HepG2 (cell line): ENCODE data around the gene TUBG2. TPM values are rescaled to one million over a fixed set of nuclear protein-coding genes. Genes with fewer than 3 reads are reported as not detected.
A peak's percentile ranks its signal among the peaks of the same experiment; 100 is the strongest.

Experiments used
- GABPB1 ChIP-seq: IDR thresholded peaks from 2 replicates; pipeline ENCODE4 v1.6.1; 2016; ENCODE audit warnings: mild to moderate bottlenecking, missing genetic modification reagents, moderate library complexity, missing compliant biosample characterization
- MBNL3 ChIP-seq: fragments of 250-450 bp; sonication (Bioruptor Pico); conservative IDR thresholded peaks from 2 replicates; pipeline ENCODE4 v1.8.0; 2022; ENCODE audit warnings: mild to moderate bottlenecking, inconsistent platforms
- MXD4 ChIP-seq: IDR thresholded peaks from 2 replicates; pipeline ENCODE4 v1.6.1; 2016; ENCODE audit warnings: mild to moderate bottlenecking, missing biosample characterization, missing genetic modification reagents
- RBM39 ChIP-seq: fragments of 200-400 bp; formaldehyde crosslinking; IDR thresholded peaks from one replicate; pipeline ENCODE4 v1.6.1; 2018; ENCODE audit warnings: antibody characterized with exemption, mild to moderate bottlenecking, low read depth, low read length; ENCODE audit not compliant: poor library complexity, severe bottlenecking
- TCF7 ChIP-seq: sonication (generic); IDR thresholded peaks from 2 replicates; pipeline ENCODE4 v1.6.1; 2016; ENCODE audit warnings: antibody characterized with exemption, low read depth
- TOPORS ChIP-seq: sonication (generic); formaldehyde crosslinking; IDR thresholded peaks from 2 replicates; pipeline ENCODE4 v1.8.0; 2023; ENCODE audit warnings: mild to moderate bottlenecking, missing genetic modification reagents
- ZMYM2 ChIP-seq: sonication (generic); formaldehyde crosslinking; IDR thresholded peaks from 2 replicates; pipeline ENCODE4 v1.8.0; 2022; ENCODE audit warnings: mild to moderate bottlenecking, missing genetic modification reagents
- ZNF253 ChIP-seq: sonication (generic); formaldehyde crosslinking; IDR thresholded peaks from 2 replicates; pipeline ENCODE4 v1.8.0; 2022; ENCODE audit warnings: mild to moderate bottlenecking, missing genetic modification reagents, borderline replicate concordance
- ZNF326 ChIP-seq: sonication (generic); formaldehyde crosslinking; IDR thresholded peaks from 2 replicates; pipeline ENCODE4 v1.4.0; 2020; ENCODE audit warnings: missing genetic modification reagents, borderline replicate concordance
- ZNF343 ChIP-seq: sonication (generic); formaldehyde crosslinking; IDR thresholded peaks from 2 replicates; pipeline ENCODE4 v1.4.0; 2020; ENCODE audit warnings: mild to moderate bottlenecking, missing genetic modification reagents
- ZNF543 ChIP-seq: sonication (generic); formaldehyde crosslinking; IDR thresholded peaks from 2 replicates; pipeline ENCODE4 v1.4.0; 2020; ENCODE audit warnings: mild to moderate bottlenecking, missing genetic modification reagents
- ZNF614 ChIP-seq: IDR thresholded peaks from 2 replicates; pipeline ENCODE4 v1.6.1; 2018; ENCODE audit warnings: missing biosample characterization, missing genetic modification reagents, inconsistent platforms, borderline replicate concordance
- ZNF768 ChIP-seq: sonication (generic); formaldehyde crosslinking; IDR thresholded peaks from 2 replicates; pipeline ENCODE4 v1.4.0; 2020; ENCODE audit warnings: missing genetic modification reagents
- polyA plus RNA-seq, 8 experiments: library from polyadenylated mRNA; depleted of rRNA in 3 of 8; stranded (reverse) in 7 of 8; unstranded in 1 of 8; fragments of >200 nt; fragmentation: Illumina TruSeq in 4 of 8; extraction: Trizol in 4 of 8; gene quantifications; 2 replicates each; pipeline versions ENCODE4 v1.2.1 to v1.2.3, GENCODE V29; 2011 to 2016; ENCODE audit warnings: low read depth in 4 of 8, missing spikeins in 1 of 8, mixed read lengths in 1 of 8; ENCODE audit not compliant: insufficient read depth in 1 of 8
- total RNA-seq, 5 experiments: library from RNA; depleted of rRNA; stranded (reverse); fragments of >200 nt; fragmentation: Illumina TruSeq; extraction: Trizol; gene quantifications; 2 replicates each; pipeline ENCODE4 v1.2.3, GENCODE V29; 2016; ENCODE audit warnings: low read depth in 1 of 5
- TF ChIP-seq, protein P1 (sequence below), 2 experiments: sonication (generic) in 1 of 2; formaldehyde crosslinking in 1 of 2; IDR thresholded peaks; 2 replicates each; pipeline versions ENCODE4 v1.6.1 to v1.9.0; 2014 to 2022; ENCODE audit warnings: antibody characterized with exemption in 1 of 2, borderline replicate concordance in 1 of 2, inconsistent platforms in 1 of 2, low read depth in 1 of 2, missing genetic modification reagents in 1 of 2
- TF ChIP-seq, protein P2 (sequence below): sonication (generic); formaldehyde crosslinking; IDR thresholded peaks from 2 replicates; pipeline ENCODE4 v1.8.1; 2023; ENCODE audit warnings: mild to moderate bottlenecking, moderate library complexity, missing genetic modification reagents

TUBG2 gene
- total and polyA plus RNA-seq, 2 of the 13 experiments (the other 11 are each of a cell fraction or from before 2014, with no cell fraction given) = 16.0 to 42.3 TPM

DNA sequence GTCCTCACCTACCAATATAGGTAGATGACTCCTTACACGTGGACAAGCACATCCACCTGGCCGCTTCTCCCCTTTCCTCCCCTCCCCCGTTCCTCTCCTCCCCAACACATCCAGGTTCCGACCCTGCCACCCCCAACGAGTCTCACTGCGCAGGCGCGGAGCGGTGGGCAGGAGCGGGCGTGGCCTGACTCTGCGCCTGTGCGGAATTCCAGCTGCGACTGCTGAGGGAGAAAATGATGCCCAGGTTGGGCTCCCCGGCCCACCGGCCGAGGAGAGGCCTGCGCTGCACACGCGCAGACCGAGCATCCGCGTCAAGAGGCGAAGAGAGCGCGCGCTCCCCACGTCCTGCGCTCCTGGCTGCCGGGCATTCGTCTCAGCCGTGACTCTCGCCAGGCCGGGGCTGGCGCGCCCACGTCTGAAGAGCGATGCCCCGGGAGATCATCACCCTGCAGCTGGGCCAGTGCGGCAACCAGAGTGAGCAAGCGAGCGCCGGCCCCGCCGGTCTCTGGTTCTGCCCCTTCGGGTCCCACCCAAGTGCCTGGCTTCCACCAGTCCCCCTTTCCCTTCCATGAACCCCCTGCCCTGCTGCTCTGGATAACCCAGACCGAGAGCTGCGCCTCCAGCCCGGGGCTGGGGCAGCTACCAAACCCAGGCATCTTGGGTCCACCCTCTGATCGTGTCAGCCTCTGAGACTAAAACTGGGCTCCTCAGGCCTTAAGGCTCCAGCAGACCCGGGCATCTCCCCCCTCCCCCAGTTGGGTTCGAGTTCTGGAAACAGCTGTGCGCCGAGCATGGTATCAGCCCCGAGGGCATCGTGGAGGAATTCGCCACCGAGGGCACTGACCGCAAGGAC, at the start of gene TUBG2 (continued):
- TF ChIP-seq, protein P1, sequence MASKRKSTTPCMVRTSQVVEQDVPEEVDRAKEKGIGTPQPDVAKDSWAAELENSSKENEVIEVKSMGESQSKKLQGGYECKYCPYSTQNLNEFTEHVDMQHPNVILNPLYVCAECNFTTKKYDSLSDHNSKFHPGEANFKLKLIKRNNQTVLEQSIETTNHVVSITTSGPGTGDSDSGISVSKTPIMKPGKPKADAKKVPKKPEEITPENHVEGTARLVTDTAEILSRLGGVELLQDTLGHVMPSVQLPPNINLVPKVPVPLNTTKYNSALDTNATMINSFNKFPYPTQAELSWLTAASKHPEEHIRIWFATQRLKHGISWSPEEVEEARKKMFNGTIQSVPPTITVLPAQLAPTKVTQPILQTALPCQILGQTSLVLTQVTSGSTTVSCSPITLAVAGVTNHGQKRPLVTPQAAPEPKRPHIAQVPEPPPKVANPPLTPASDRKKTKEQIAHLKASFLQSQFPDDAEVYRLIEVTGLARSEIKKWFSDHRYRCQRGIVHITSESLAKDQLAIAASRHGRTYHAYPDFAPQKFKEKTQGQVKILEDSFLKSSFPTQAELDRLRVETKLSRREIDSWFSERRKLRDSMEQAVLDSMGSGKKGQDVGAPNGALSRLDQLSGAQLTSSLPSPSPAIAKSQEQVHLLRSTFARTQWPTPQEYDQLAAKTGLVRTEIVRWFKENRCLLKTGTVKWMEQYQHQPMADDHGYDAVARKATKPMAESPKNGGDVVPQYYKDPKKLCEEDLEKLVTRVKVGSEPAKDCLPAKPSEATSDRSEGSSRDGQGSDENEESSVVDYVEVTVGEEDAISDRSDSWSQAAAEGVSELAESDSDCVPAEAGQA (IDR thresholded peaks at IDR 0.05; ENCODE audit: low read depth) = no peak
- TF ChIP-seq, protein P1 (CRISPR knock-in tag; IDR thresholded peaks at IDR 0.05; ENCODE audit: borderline replicate concordance) = no peak
- TF ChIP-seq TOPORS (CRISPR knock-in tag) = no peak
- TF ChIP-seq, protein P2, sequence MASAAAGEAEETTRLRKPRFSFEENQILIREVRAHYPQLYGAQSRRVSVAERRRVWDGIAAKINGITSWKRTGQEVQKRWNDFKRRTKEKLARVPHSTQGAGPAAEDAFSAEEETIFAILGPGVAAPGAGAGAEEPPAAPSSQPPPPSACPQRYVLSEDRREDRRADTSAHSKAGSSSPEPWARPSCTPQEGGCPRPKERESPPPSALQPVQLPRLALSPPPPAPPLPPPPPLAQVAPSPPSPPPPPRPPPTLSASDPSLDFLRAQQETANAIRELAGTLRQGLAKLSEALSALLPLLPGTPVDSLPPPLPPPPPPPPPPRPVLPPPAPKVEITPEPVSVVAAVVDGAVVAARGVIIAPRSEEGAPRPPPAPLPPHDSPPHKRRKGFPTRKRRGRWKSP (CRISPR knock-in tag) = peak; percentile 65; the same call in 1 of the 2 replicates
- no peak for TF ChIP-seq ZMYM2
- peak; percentile 76; the same call in 1 of the 2 replicates for TF ChIP-seq MXD4 (CRISPR knock-in tag)
- TF ChIP-seq GABPB1 (CRISPR knock-in tag) = peak; percentile 75; the same call in 1 of the 2 replicates
- no peak; the same call in 1 of the 2 replicates for TF ChIP-seq ZNF253
- no peak for TF ChIP-seq ZNF326 (CRISPR knock-in tag)
- no peak for TF ChIP-seq ZNF543
- TF ChIP-seq TCF7 = no peak
- TF ChIP-seq ZNF614 (CRISPR knock-in tag) = peak; percentile 85; the same call in 1 of the 2 replicates
- TF ChIP-seq ZNF343 (CRISPR knock-in tag) = peak; percentile 70; the same call in 1 of the 2 replicates
- peak; percentile 70; the same call in 1 of the 2 replicates for TF ChIP-seq ZNF768 (CRISPR knock-in tag)
- TF ChIP-seq RBM39 = peak; percentile 41
- TF ChIP-seq MBNL3 (CRISPR knock-in tag) = no peak
